GM10248 (cell line): ENCODE data around the gene CHKB.

Source experiments
- CTCF ChIA-PET: fragments of 300-600 bp; sonication (Branson Sonifier 250); formaldehyde crosslinking; extraction: SDS; loops from one replicate; lab custom pipeline; 2021; ENCODE audit warnings: antibody characterized with exemption; lab: Yijun Ruan, JAX
- POLR2A ChIA-PET: fragments of 350-650 bp; sonication (Branson Sonifier 250); formaldehyde crosslinking; extraction: SDS; loops from one replicate; lab custom pipeline; 2020; ENCODE audit warnings: antibody characterized with exemption; lab: Yijun Ruan, JAX
- DNase-seq: peaks from one replicate; pipeline ENCODE4 v3.0.0; 2012; ENCODE audit errors: extremely low spot score
- CTCF ChIP-seq: IDR thresholded peaks from 2 replicates; pipeline ENCODE4 v1.5.1; 2012; ENCODE audit warnings: mild to moderate bottlenecking, low read depth; ENCODE audit errors: extremely low read depth, missing control alignments, control extremely low read depth

The CHKB gene

GRCh38 chr22:50576070-50576469 lies 6.6 kb downstream of the CHKB start:
- TF ChIP-seq CTCF = no peak
- no peak for DNase-seq
- CTCF ChIA-PET = interaction anchor here (0.9 to 5.6 kb wide), 5 partner anchors 10 to 115 kb away, joined by 3 to 43 read pairs (median 4); partner anchors contain the start of genes SCO2 and SYCE3
- POLR2A ChIA-PET = no interaction called here

GRCh38 chr22:50575426-50575941 lies 7.2 kb downstream of the CHKB start:
- no peak for TF ChIP-seq CTCF
- POLR2A ChIA-PET = no interaction called here
- no peak for DNase-seq
- CTCF ChIA-PET = interaction anchor here (0.9 to 5.6 kb wide), 7 partner anchors 10 to 67 kb away, joined by 3 to 43 read pairs (median 4); partner anchors contain the start of genes LMF2, NCAPH2, SCO2 and SYCE3

GRCh38 chr22:50574383-50574755 lies 8.3 kb downstream of the CHKB start:
- TF ChIP-seq CTCF = no peak
- ChIA-PET POLR2A (no interaction called here), CTCF (interaction anchor here (1.1 to 5.6 kb wide), 5 partner anchors 9 to 66 kb away, joined by 3 to 43 read pairs (median 4); partner anchors contain the start of genes LMF2, NCAPH2 and SYCE3)
- DNase-seq = no peak

GRCh38 chr22:50573491-50574382 lies 8.9 kb downstream of the CHKB start:
- CTCF ChIA-PET = interaction anchor here (1.0 to 5.6 kb wide), 6 partner anchors 10 to 65 kb away, joined by 3 to 43 read pairs (median 3); partner anchors contain the start of gene SYCE3
- TF ChIP-seq CTCF = no peak
- POLR2A ChIA-PET = no interaction called here
- no peak for DNase-seq

GRCh38 chr22:50572965-50573364 lies 9.7 kb downstream of the CHKB start:
- no peak for TF ChIP-seq CTCF
- ChIA-PET CTCF (interaction anchor here (1.0 to 2.8 kb wide), 6 partner anchors 10 to 64 kb away, joined by 3 to 25 read pairs (median 3); partner anchors contain the start of genes SCO2 and SYCE3), POLR2A (no interaction called here)
- DNase-seq = no peak

- CTCF ChIA-PET = interaction anchor here (0.9 to 2.8 kb wide), 4 partner anchors 8 to 49 kb away, joined by 4 to 25 read pairs (median 6); partner anchors contain the start of genes SCO2 and SYCE3
Observed at GRCh38 chr22:50571264-50572175, 11.1 kb downstream of the CHKB start.

More at GRCh38 chr22:50571264-50572175, 11.1 kb downstream of the CHKB start:
- DNase-seq = no peak
- POLR2A ChIA-PET = no interaction called here
- TF ChIP-seq CTCF = no peak
